ENCODE data around the gene WNT7B.

- no peak for TF ChIP-seq CTCF (conservative IDR thresholded peaks at IDR 0.05; ENCODE audit: low read depth, low read length)
- no peak for TF ChIP-seq EZH2 (IDR thresholded peaks at IDR 0.05; ENCODE audit: borderline replicate concordance, low read depth, low read length, poor library complexity, severe bottlenecking)
Measured at GRCh38 chr22:45965563-45965962, 11.4 kb downstream of the WNT7B start.
